Endometrial microvascular endothelial cells (primary cell): ENCODE measurements around the gene SYCP2. TPM values are rescaled to one million over a fixed set of nuclear protein-coding genes. Genes with fewer than 3 reads are reported as not detected.
"Not testable (repeated sequence)": the region's sequence is repeated elsewhere in the genome, so short reads cannot be mapped to it uniquely, and the experiment has no call there.

Source experiments
- in situ Hi-C: cut with HindIII; loops from 2 replicates; pipeline ENCODE4 v1.10.0; 2017; ENCODE audit warnings: low sequenced_read_pairs, low pct_unique_long_range_greater_than_20kb; ENCODE audit errors: inconsistent ontology term
- total RNA-seq: library from RNA; depleted of rRNA; stranded (reverse); fragments of >200 nt; gene quantifications from one replicate; pipeline ENCODE4 v1.2.3, GENCODE V29; 2015; ENCODE audit errors: inconsistent ontology term

The SYCP2 gene
- not detected for total RNA-seq

DNA sequence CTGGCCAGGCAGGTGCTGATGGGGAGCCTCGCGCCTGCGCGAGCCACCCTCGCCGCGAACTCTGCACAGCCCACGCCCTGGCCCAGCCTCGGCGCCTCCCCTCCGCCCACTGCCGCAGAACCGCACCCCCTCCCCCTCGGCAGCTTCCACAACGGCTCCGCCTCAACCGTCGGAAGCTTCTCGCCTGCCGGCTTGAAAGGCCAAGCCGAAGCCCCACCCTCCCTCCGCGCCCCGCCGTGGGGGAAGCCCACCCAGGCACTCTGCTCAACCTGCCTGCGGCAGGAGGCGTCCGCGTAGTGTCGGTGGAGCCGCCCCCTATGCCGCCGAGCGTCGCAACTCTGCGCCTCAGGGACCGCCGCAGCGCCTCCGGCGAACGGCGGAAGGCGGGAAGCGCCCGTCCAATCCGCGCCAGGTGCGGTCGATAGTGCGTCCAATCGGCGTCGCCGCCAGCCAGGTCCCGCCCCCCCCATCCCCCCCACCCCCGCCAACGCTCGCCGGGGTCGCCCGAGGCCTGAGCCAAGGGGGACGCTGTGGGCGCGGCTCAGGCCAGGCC, at the start of gene SYCP2:
Gene SYCP2 (minus strand): TSS at position 342 of the 553 bp plus-strand sequence. CDS start 11,224 bp downstream, outside the sequence.
- in situ Hi-C loops: no loop called here

- in situ Hi-C loops: no loop called here
Measured at GRCh38 chr20:59983076-59983475, 49.6 kb upstream of the SYCP2 start.

DNA sequence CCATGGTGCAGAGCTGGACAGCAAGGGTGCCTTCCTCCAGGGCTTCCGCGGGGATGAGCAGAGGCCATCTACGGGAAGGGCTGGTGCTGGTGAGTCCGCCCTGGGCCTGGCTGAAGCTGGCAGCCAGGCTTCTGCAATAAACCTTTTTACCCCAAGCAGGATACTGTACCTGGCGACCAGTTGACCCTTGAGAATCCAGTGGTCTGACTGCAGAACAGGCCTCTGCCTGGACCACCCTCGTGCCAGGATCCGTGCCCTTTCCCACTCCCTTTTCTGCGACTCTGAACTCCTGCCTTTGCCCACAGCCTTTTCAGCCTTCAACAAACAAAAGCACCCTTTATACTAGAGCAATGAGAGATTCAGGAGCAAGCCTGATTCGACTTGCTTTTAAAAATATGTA, 43.6 kb upstream of the SYCP2 start:
- in situ Hi-C loops: no loop called here

DNA sequence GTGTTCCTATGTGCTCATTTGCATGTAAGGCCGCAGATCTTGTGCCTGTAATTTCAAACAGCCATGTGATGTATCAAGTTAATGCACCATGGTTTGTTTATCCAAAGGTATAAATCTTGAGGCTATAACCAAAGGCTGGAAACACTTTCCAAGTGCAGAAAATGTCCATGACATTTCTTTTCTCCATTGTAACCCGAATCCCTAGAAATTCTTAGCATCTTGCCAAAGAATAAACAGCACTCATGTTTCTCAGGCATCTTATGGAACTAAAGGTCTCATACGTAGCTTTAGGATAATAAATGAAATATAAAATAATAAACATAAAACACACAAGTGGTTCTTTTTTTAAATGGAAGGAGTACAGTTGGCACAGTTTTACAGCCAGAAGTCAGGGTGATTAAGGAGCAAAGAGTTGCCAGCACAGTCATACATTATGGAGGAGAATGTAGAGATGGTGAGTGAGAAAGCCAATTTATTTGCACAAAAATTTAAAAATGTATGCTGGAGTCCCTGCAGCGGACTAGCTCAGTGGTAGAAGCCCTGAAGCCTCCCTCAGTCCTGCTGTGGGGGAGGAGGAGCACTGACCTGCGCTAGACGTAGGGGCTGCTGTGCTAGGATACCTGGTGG, 42.8 kb upstream of the SYCP2 start:
- in situ Hi-C loops: no loop called here

DNA sequence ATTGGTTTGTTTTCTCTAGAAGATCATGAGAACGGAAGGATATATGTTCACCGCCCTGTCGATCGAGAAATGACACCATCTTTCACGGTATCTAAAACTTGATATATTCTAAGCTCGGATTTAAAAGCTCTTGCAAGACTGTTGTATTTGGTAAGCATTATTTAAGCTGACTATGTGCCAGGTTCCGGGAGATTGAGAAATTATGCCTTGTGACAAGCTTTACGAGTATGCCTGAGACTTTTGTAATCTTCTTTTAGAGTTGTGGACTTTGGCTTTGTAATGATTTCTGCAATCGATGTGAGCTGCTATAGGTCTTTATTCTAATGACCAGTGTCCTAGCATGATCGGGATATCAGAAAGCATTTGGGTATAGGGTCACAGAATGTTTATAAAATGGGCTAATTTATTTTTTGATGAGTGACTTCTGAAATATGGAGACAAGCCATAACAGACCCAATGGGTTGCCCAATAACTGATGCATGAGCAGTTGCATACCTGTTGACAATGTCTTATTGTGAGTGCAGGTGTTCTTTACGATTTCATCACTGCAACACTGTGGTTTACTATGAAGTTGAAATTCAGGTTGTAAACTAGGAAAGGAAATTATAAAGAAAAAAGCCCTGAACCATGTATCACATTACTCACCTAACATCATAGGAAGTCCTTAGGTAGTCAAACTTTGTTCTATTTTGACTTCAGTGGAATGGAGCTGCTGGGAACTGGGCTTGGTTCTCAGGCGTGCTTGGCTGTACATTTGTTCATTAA, 38.8 kb upstream of the SYCP2 start:
- in situ Hi-C loops: no loop called here

DNA sequence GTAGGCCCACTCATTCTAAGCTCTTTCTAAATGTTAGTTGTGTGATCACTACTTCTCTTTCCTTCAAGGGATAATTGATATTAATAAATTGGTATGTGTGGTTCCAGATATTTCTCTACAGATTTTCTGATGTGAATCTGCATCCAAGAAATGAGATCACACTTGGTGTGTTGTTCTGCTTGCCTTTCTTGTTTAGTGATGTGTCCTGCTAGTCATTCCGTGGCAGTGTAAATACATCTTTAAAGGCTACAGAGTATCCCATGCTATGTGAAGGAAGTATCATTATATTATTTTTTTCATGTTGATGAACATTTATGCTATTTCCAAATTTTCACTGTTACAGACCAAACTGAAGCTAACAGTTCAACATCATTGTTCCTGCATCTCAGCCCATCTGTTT, 38.0 kb upstream of the SYCP2 start:
- in situ Hi-C loops: no loop called here

- in situ Hi-C loops: no loop called here
Measured at GRCh38 chr20:59966428-59966827, 33.0 kb upstream of the SYCP2 start.

- in situ Hi-C loops: no loop called here
Measured at GRCh38 chr20:59962155-59962554, 28.7 kb upstream of the SYCP2 start.

- in situ Hi-C loops: no loop called here
Measured at GRCh38 chr20:59961423-59961822, 28.0 kb upstream of the SYCP2 start.

- in situ Hi-C loops: no loop called here
Measured at GRCh38 chr20:59958626-59959025, 25.2 kb upstream of the SYCP2 start.

DNA sequence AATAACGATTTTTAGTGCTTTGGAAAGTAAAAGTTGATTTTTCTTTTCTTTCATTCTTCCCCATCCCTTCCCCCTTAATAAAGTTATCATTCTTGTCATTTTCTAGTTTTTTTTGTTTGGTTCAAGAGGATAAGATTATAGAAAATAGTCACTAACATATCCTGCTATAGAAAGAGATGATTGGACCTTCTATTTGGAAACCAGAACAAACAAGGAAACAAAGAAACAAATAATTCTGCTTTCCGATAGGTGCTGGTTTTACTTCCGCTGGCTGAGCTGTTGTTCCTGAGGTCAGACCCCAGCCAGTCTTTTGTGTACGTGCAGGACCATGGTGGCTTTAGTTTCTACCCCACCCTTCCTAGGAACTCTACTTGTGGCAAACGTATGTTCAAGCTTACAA, 24.7 kb upstream of the SYCP2 start, which contains the start of gene CDH26:
Gene CDH26 (plus strand): TSS at position 301 of the 400 bp plus-strand sequence. CDS start 304 bp downstream, outside the sequence.
- in situ Hi-C loops: no loop called here

DNA sequence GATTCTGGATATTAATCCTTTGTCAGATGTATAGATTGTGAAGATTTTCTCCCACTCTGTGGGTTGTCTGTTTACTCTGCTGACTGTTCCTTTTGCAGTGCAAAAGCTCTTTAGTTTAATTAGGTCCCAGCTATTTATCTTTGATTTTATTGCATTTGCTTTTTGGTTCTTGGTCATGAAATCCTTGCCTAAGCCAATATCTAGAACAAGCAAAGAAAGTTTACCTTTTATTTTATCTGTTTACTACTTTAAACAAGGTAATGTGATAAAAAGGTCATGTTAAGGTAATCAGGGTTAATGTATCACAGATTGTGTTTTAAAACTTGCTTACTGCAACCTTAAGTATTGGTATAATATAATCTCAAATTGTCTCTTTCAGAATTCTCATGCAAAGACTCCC, 24.1 kb upstream of the SYCP2 start:
- in situ Hi-C loops: not testable (repeated sequence)

DNA sequence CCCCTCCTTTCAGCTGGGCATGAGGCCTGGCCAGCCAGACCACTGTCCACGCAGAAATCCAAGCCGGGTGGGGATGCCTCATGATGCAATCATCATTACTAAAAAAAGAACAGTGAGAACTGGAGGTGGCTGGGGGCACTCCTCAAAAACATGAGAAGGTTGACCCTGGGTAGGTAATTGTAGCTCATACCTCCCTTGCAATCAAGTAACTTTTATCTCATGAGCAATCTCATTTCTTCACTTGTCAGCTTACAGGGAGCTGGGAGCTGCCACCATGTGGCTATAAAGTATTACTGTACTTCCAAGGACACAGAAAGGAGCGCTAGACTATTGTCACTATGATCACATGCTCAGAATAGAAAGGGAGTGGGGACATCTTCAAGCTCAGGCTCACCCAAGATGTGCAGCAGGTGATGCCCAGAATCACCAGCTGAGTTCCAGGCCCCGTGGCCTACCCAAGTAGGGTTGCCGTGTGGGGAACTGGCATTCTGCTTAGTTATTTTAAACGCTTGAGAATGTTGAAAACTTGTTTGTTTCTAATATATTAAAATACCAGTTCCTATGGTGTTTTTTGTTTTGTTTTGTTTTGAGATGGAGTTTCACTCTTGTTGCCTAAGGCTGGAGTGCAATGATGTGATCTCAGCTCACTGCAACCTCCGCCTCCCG, 21.8 kb upstream of the SYCP2 start:
- in situ Hi-C loops: no loop called here

DNA sequence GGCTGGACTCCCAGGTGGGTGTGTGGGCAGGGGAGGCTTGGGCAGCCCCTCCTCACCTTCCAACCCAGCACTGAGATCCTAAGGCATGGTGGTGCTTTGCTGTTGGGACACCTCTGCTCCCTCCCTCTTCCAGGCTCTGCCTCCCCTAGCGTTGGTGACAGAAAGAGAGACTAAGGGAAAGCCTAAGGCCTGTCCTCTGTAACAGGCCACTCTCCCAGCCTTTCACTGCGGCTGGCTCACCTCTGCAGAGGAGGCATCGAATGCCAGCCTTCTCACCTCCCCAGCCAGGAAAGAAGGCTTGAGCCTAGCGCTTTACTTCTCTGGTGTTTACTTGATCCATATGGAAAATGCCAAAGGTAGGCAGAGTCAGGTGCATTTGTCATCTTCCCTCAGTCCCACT, 21.3 kb upstream of the SYCP2 start:
- in situ Hi-C loops: no loop called here

GRCh38 chr20:59949911-59950310, 16.5 kb upstream of the SYCP2 start:
- in situ Hi-C loops: no loop called here

- in situ Hi-C loops: no loop called here
Measured at GRCh38 chr20:59948828-59949720, 15.6 kb upstream of the SYCP2 start.

DNA sequence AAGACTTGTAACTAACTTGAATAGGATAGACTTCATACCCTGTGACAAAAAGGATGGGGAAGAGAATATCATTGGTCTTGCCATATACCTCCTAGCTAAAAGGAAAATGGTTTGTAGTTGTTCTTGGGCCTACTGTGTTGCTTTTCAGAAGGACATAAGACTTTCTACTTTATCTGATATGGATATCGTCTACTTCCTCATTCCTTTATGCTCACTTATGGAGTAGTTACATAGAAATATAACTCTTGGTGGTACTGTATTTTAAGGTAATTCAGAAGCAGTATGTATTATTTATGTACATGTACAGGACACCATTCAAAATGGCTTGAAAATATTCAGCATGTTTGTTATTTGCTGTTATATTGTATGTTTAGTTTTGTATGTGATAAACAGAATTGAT, 14.8 kb upstream of the SYCP2 start:
- in situ Hi-C loops: no loop called here

- in situ Hi-C loops: no loop called here
Measured at GRCh38 chr20:59947376-59947775, 13.9 kb upstream of the SYCP2 start.

GRCh38 chr20:59945731-59946130, 12.3 kb upstream of the SYCP2 start:
- in situ Hi-C loops: no loop called here
